GM18520 (cell line): Measurements from ENCODE around the gene SLC38A8.

Experiments used
- ATAC-seq: cut with Tn5 transposase; IDR thresholded peaks from one replicate; pipeline ENCODE4 v1.9.1; 2021; ENCODE audit not compliant: unreplicated experiment

SLC38A8 gene

DNA sequence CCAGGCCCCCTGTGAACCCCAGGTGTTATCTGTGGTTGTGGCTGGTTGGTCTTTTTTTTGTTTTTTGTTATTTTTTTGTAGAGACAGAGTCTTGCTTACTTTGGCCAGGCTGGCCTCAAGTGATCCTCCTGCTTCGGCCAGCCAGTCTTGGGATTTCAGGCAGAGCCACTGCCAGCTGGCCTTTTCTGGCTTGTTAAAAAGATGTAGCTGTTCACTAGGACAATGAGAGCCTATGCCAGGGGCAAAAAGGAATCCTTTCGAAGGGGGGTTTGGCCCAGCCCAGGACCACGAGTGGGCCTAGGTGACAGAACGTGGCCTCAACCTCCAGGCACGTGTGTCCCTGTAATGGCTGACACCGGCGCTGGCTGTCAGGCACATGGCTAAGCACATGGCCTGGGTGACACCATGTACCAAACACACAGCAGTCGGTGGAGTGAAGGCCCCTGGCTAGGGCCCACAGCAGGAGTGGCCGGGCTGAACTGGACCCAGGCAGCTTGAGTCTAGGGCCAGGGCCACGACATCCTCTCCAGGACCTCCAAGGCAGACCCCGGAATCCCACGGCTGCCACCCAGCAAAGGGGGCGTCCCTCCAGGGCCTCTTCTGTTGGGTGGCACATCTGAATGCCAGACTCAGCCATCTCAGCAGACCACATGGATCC is 6.9 kb upstream of the SLC38A8 start:
- no peak for ATAC-seq

DNA sequence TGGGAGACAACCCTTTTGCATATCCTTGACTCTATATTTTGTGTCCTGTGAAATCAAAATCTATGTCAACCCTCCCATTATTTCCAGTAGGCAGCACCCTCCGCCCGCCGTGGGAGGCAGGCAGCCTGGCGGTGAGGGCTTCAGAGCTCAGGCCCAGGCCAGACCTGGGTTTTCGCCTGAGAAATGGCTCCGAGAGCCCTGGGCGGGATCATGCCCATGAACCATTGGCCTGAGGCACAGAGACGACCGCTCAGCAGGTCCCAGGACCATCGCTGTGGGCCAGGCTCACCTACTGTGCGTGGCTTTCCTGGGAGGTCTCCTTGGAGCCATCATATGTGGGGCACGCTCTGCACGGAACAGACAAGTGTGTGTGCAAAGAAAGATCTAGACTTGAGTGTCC is 6.3 kb upstream of the SLC38A8 start:
- no peak for ATAC-seq

DNA sequence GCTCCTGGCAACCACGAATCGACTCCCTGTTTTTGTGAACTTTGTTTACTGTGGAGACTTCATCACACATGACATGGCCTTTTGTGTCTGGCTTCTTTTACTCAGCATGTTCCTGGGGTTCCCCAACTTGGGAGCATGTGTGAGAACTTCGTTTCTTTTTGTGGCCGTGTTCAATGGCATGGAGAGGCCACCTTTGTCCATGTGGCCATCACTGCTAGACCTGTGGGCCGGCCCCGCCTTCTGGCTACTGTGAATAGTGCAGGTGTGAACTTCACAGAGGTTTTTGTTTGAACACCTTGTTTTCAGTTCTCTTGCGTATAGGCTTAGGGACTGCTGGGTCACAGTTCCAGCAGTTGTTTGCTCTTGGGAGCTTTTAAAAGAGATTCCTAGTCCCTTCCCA is 5.7 kb upstream of the SLC38A8 start:
- no peak for ATAC-seq

DNA sequence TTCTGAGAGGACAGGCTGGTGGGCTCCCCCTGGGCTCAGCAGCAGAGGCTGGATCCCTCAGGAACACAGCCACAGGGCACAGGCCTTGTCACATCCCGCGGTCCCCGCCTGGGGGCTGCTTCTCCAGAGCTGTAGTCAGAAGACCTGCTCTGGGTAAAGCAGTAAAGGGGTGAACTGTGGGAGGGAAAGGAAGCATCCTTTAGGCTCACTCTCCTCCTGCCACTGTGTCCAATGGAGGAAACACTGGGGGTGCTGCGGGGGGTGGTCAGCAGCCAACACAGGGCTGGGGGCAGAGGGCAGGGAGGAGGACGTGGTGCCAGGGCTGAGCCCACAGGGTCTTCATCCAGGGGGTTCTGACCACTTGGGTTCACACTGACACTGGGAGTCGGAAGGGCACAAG is 5.0 kb upstream of the SLC38A8 start:
- no peak for ATAC-seq

DNA sequence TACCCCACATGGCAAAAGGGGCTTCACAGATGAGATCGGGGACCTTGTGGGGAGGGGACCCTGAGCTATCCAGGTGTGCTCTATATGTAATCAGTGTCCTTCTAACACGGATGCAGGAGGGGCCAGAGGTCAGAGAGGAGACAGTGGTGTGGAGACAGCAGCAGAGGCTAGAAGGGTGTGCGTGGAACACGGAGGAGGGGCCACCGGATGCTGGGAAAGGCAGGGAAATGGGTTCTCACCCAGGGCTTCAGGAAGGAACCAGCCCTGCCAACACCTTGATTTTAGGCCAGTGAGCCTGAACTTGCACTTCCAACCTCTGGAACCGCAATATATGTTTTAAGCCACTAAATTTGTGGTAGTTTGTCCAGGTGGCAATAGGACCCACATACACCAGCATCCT is 4.6 kb upstream of the SLC38A8 start:
- no peak for ATAC-seq

DNA sequence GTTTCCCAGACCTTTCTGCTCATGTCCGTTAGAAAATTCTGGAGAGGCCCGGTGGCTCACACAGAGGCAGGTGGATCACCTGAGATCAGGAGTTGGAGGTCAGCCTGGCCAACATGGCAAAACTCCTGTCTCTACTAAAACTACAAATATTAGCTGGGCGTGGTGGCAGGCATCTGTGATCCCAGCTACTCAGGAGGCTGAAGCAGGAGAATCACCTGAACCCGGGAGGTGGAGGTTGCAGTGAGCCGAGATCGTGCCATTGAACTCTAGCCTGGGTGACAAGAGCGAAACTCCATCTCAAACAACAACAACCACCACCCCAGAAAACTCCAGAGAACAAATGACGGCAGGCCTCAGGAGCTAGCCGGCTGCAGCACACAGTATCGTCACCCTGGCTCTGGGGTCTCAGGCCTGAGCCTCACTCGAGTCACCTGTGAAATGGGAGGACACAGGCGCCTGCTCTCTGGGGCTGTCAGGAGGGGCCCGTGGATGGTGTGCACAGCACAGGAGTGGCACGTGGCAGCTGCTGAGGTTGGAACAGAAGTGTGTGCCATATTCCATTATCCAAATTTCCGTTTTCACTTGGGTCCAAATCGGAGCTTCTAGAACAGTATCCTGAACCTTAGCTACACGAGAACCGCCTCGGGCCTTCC is 3.3 kb upstream of the SLC38A8 start:
- ATAC-seq: no peak

DNA sequence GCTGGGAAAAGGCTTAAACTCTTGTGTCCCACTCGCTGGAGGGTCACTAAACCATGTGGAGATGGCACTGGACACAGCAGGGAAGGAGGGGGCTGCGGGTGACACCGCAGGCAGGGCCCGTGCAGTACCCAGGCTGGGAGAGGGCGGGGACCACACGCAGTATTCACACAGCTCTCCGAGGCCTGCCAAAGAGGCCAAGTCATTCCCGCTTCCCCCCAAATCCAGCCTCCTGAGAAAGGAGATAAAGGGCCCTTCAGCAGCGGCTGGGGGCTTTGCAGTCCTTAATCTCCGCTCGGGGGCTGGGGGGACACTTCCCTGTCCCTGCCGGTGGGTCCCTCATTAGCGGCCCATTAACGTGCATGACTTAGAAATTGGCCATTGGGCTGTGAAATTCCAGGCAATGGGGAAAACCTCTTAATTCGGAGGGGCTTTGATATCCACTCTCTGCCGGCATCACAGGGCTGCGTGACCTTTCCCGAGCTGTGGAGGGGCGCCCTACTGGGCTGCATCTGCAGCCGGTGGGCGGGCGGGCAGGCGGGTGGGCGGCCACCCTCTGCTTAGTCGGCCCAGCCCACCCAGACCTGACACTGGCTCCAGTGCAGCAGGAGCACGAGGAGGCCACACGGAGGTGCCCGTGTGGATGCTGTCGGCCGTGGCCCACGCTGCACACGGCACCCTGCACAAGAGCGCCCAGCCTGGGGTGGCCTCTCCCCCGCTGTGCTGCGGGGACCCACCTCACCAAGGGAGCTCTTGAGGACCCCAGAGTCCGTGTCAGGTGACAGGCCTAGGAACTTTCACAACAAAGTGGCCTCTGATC is 2.6 kb upstream of the SLC38A8 start:
- ATAC-seq: no peak

DNA sequence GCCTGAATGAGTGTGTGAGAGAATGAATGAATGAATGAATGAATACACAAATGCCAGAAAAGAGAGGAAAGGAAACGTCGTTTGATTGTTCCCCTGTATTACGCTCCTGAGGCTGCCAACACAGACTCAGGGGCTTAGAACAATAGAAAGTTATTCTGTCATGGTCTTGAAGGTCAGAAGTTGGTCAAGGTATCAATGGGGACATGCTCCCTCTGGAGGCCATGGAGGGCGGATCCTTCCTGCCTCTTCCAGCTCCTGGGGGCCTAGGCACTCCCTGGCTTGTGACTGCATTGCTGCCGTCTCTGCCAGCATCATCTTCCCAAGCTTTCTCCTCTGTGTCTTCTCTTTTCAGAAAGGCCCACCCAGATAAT is 1.5 kb upstream of the SLC38A8 start:
- no peak for ATAC-seq

DNA sequence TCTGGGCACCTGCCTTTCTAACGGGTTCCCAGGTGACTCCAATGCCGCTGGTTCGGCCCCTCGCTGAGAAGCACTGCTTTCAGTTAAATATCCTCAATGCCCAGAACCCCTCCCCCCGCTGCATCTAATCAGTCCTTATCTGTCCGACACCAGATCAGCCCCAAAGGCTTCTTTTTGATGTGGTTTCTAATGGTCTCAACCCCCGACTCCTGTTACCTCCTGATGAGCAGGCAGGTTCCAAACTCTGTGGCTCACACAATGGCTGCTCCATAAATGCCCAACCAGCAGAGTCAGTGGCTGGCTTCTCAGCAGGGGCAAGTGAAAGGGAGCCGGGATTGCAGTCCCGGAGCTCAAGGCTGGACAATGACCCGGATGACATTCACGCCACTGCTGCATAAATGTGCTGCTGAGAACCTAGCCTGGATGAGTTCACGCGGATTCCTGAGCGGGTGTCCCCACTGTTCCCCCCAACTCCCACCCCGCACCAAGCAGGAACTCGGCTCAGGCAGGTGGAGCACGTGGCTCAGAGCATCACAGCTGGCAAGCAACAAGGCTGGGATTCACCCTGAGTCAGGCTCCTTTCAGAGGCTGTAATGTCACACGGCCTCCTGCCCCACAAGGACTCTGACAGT is 1.0 kb upstream of the SLC38A8 start:
- no peak for ATAC-seq

DNA sequence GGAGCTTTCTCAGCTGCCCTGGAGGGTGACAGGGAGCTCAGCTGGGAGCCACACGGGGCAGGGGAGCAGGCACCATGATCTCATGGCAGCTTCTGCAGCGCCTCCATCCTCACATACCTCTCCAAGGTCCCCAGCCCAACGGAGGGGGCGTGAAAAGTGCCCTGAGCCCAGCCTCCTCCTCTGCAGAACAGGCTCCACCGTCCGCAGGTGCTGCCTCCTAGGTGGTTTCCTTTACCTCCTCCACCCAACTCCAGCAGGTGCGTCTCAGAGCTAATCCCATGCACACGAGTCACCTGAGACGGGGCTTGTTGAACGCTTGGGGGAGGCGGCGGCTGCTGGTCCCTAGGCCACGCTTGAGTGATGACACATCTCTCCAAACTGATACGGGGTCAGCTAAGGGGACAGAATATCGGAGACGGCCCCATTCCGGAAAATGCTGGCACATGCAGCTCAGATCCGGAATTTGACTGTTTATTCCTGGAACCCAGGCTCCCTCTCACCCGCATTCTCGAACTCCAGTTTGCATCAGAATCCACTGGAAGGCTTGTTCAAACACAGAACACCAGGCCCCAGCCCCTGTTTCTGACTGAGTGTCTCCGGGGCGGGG is 387 bp upstream of the SLC38A8 start:
- ATAC-seq: no peak

DNA sequence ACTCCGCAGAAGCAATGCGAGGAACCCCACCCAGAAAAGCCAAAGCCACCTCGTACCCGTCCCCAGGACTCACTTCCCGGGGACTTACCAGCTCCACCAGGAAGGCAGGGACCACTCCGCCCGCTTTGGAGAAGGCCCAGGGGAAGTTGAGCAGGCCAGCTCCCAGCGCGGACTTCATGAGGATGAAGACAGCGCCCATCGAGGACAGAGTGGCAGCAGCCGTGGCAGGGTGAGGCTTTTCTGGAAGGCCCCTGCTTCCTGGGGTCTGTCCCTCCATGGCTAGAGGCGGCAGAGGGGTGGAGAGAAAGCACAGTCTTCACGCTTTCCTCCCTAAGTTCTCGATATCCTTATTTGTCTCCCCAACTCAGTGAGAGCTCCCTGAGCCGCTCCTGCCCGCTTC is 714 bp downstream of the SLC38A8 start:
- ATAC-seq: no peak

DNA sequence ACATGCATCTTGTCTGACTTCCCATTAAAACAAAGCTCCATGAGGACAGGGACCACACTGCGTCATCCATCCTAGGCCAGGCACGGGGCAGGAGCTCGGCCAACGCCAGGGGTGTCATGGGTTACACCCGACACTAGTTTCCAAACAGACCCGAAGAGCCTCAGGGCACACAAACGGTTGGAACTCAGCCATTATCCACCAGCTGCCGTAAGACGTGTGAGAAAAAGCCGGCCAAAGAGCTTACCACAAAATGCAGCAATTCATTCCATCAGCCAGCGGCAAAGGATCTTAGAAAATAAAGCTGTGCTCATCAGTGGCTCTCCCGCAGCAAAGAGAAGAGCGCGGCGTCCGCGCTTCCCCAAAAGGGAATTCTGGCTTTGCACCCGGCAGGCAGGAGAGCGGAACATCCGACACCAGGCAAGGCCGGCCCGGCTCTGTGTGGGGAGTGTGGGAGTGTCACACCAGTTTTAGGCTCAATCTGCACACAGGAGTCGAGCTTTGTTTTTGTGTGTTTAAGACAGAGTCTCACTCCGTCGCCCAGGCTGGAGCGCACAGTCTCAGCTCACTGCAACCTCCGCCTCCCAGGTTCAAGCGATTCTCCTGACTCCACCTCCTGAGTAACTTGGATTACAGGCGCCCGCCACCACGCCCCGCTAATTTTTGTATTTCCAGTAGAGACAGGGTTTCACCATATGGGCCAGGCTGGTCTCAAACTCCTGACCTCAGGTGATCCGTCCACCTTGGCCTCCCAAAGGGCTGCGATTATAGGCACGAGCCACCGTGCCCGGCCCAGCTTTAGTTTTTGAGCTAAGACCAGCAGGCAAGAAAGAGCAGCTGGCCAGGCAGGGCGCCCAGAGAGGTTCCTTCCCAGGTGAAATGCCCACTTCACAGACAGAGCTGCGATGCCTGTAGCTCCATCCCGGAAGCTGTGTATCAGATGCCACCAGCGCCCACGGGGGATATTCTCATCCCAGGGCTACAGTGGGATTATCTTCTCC is 1.5 kb downstream of the SLC38A8 start:
- ATAC-seq: no peak

DNA sequence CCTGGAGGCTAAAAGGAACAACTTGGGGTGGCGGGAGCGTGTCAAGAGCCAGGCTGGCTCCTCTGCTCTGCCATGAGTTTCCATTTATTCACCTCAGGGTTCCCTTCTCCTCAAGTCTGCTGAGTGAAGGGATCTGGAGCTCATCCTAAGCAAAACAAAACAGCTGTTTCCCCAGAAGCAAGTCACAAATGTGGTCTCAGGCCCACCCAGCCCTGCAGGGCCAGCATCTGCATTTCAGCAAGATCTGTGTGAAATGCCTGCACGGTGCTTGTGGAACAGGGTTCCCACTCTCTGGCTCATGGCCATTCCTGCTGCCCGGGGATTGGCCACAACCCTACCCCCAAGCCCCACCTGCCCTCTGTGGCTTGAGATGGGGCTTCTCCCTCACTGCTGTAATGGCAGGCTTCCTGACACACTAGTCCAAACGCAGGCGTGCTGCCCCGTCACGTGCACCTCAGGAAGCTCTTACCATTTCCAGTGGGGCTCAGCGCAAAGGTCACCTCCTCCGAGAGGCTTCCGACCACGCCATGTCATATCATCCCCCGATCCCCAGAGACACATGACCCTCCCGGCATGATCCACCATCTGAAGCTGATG is 2.3 kb downstream of the SLC38A8 start:
- ATAC-seq: no peak

DNA sequence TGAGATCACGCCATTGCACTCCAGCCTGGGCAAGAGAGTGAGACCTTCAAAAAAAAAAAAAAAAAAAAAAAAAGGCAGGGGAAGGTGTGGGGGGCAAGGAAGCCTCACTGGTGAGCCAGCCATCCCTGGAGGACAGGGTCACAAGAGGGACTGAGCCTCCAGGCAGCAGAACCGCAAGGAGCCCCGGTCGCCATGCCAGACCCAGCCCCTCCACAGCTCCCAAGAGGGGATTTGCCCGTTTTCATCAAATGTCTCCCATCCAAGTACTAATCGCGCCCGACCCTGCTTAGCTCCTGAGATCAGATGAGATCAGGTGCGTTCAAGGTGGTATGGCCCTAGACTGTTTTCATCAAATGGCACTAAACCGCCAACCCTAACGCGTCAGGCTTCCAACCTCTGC is 2.9 kb downstream of the SLC38A8 start:
- ATAC-seq: no peak

DNA sequence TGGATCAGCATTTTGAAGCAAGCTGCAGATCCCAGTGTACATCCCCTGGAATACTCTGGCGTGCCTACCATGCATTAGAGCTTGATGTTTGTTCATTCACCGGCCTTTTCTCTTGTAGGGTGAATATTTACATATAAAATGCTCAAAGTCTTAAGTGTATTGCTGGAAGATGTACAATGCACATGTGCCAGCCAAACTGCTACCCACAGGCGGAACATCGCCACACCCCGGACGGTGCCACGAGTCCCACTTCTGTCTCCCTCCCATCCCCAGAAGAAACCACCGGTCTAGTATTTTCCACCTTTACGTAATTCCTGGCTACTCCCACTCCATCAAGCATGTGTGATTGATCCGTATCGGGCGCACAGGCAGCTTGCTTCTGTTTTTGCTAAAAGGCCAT is 4.1 kb downstream of the SLC38A8 start:
- no peak for ATAC-seq

DNA sequence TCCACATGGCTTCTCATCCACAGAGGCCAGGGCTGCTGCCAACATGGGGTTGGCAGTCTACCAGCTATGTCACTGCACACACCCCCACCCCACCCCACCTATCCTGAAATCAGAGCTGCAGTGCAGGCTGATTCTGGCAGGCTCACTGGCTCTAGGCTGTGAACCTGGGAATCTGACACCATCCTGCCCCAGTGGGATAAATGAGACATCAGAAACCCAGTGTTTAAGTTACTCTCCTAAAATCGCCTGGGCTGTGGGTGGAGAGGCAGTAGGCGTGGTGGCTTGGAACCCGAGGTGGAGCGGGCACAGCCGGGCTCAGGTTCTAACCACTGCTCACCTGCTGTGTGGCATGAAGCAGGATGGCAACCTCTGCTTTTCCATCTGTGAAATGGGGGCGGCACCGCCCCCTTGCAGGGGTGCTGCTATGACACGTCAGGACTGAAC is 5.6 kb downstream of the SLC38A8 start:
- no peak for ATAC-seq

DNA sequence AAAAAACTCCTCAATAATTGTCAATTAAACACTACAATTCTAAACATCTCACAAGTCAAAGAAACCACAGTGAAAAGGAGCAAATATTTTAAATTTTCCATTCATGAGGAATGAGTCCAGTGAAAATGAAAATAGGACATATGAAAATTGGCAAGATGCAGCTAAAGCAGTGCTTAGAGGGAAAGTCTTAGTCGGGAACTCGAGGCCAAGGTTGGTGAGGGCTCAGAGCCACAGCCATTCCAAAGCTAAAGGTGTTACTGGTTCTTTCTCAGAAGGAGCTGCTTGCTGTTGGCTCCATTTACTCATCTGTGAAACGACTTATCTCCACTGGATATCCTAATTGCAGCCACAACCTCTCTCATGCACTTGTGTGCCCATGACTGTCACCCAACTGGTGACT is 6.5 kb downstream of the SLC38A8 start:
- ATAC-seq: no peak

DNA sequence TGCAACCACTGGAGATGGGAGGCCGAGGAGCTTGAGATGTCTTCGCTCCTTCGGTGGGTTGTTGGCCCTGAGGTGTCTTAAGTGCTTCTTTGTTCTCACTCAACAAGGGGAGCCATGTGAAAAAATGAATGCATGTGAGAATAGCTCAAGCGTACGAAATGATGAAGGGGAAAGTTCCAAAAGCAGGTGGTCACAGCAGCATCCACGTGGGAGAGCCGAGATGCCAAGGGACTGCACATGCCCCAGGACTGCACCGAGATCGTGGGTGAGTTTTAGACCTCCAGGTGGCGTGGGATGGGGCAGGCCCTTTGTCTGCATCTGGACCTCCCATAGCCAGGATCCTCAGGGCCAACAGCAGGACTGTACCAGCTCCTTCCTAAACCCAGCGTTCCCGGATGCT is 8.1 kb downstream of the SLC38A8 start:
- no peak for ATAC-seq

DNA sequence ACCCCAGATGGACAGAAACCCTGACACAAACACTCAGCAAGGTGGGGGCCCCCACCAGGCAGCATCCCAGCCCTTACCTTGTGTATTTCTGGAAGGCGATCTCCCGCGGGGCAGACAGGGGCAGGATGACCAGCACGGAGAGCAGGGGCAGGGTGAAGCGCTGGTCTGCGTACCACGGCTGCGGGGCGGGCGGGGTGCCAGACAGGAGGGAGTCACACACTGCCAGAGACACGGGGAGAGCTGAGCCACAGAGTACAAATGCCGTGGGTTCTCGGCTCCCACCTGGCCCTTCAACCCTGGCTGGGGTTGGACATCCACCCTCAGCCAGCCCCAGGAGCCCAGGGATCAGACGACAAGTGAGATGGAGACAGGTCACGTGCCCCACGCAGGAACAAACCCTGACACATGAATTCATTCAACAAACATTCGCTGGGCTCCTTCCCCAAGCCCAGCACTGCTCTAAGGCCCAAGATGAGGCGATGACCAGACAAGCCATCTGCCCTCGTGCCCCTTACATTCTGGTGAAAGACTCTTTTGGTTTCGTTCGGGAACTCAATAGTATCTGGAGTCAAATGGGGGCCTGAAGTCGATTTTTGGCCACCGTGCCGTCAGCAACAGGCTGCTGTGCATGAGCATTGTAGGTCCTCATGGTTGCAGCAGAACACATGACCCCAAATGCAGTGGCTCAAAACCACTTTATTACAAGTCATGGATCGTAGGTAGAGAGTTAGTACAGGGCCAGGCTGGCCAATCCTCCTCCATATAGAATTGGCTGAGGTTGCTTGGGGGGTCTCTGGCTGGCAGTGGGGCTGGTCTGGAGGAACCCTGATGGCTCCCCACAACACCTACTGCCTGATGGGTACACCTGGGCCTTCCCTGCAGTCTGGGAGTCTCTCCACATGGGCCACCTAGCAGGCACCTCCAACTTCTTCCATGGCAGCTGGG is 9.1 kb downstream of the SLC38A8 start:
- no peak for ATAC-seq
